HepG2 (cell line): ENCODE data around the gene OVCH1. TPM values are rescaled to one million over a fixed set of nuclear protein-coding genes. Genes with fewer than 3 reads are reported as not detected.

Source experiments
- AFF4 ChIP-seq: sonication (generic); formaldehyde crosslinking; IDR thresholded peaks from 2 replicates; pipeline ENCODE4 v1.4.0; 2020; ENCODE audit warnings: missing genetic modification reagents
- ARHGAP35 ChIP-seq: sonication (generic); formaldehyde crosslinking; IDR thresholded peaks from 2 replicates; pipeline ENCODE4 v1.9.0; 2022; ENCODE audit warnings: mild to moderate bottlenecking, inconsistent platforms, moderate library complexity, missing genetic modification reagents, borderline replicate concordance
- ATF1 ChIP-seq: IDR thresholded peaks from 2 replicates; pipeline ENCODE4 v1.6.1; 2016; ENCODE audit warnings: mild to moderate bottlenecking, control low read depth
- ATF5 ChIP-seq: sonication (generic); formaldehyde crosslinking; IDR thresholded peaks from 2 replicates; pipeline ENCODE4 v1.4.0; 2020; ENCODE audit warnings: mild to moderate bottlenecking, low read depth, missing genetic modification reagents
- CEBPG ChIP-seq: IDR thresholded peaks from 2 replicates; pipeline ENCODE4 v1.6.1; 2016
- ELF4 ChIP-seq: sonication (generic); formaldehyde crosslinking; IDR thresholded peaks from 2 replicates; pipeline ENCODE4 v1.5.0; 2020; ENCODE audit warnings: missing genetic modification reagents, mild to moderate bottlenecking, moderate library complexity, borderline replicate concordance
- GFI1 ChIP-seq: sonication (generic); formaldehyde crosslinking; IDR thresholded peaks from 2 replicates; pipeline ENCODE4 v1.5.0; 2020; ENCODE audit warnings: missing genetic modification reagents, mild to moderate bottlenecking, borderline replicate concordance
- HMG20B ChIP-seq: conservative IDR thresholded peaks from 2 replicates; pipeline ENCODE4 v1.6.1; 2016; ENCODE audit warnings: missing genetic modification reagents, missing compliant biosample characterization
- NFE2L1 ChIP-seq: sonication (generic); formaldehyde crosslinking; IDR thresholded peaks from 2 replicates; pipeline ENCODE4 v1.4.0; 2020; ENCODE audit warnings: missing genetic modification reagents, mild to moderate bottlenecking, borderline replicate concordance
- PHF8 ChIP-seq: sonication (generic); formaldehyde crosslinking; IDR thresholded peaks from 2 replicates; pipeline ENCODE4 v1.5.0; 2020; ENCODE audit warnings: missing genetic modification reagents
- REL ChIP-seq: sonication (generic); formaldehyde crosslinking; conservative IDR thresholded peaks from 2 replicates; pipeline ENCODE4 v1.8.0; 2022; ENCODE audit warnings: mild to moderate bottlenecking, missing genetic modification reagents, moderate library complexity
- SAFB2 ChIP-seq: sonication (generic); formaldehyde crosslinking; IDR thresholded peaks from 2 replicates; pipeline ENCODE4 v1.5.1; 2020; ENCODE audit warnings: missing genetic modification reagents, low read depth, mild to moderate bottlenecking, borderline replicate concordance
- SALL1 ChIP-seq: sonication (generic); formaldehyde crosslinking; IDR thresholded peaks from 2 replicates; pipeline ENCODE4 v1.8.0; 2022; ENCODE audit warnings: mild to moderate bottlenecking, missing genetic modification reagents
- SP5 ChIP-seq: IDR thresholded peaks from 2 replicates; pipeline ENCODE4 v1.6.1; 2016; ENCODE audit warnings: low read depth, borderline replicate concordance
- THAP8 ChIP-seq: sonication (generic); formaldehyde crosslinking; IDR thresholded peaks from 2 replicates; pipeline ENCODE4 v1.5.1; 2020; ENCODE audit warnings: missing genetic modification reagents, mild to moderate bottlenecking, borderline replicate concordance
- ZNF616 ChIP-seq: sonication (generic); formaldehyde crosslinking; IDR thresholded peaks from 2 replicates; pipeline ENCODE4 v1.5.0; 2020; ENCODE audit warnings: low read depth, mild to moderate bottlenecking, missing genetic modification reagents
- ZNF687 ChIP-seq: sonication (generic); formaldehyde crosslinking; IDR thresholded peaks from 2 replicates; pipeline ENCODE4 v1.5.1; 2020; ENCODE audit warnings: mild to moderate bottlenecking, missing genetic modification reagents, moderate library complexity
- ZNF841 ChIP-seq: sonication (generic); formaldehyde crosslinking; IDR thresholded peaks from 2 replicates; pipeline ENCODE4 v1.8.1; 2023; ENCODE audit warnings: missing genetic modification reagents, borderline replicate concordance
- ZSCAN25 ChIP-seq: sonication (generic); formaldehyde crosslinking; IDR thresholded peaks from 2 replicates; pipeline ENCODE4 v1.8.0; 2022; ENCODE audit warnings: mild to moderate bottlenecking, missing genetic modification reagents
- polyA plus RNA-seq, 8 experiments: library from polyadenylated mRNA; depleted of rRNA in 3 of 8; stranded (reverse) in 7 of 8; unstranded in 1 of 8; fragments of >200 nt; fragmentation: Illumina TruSeq in 4 of 8; extraction: Trizol in 4 of 8; gene quantifications; 2 replicates each; pipeline versions ENCODE4 v1.2.1 to v1.2.3, GENCODE V29; 2011 to 2016; ENCODE audit warnings: low read depth in 4 of 8, missing spikeins in 1 of 8, mixed read lengths in 1 of 8; ENCODE audit not compliant: insufficient read depth in 1 of 8
- total RNA-seq, 5 experiments: library from RNA; depleted of rRNA; stranded (reverse); fragments of >200 nt; fragmentation: Illumina TruSeq; extraction: Trizol; gene quantifications; 2 replicates each; pipeline ENCODE4 v1.2.3, GENCODE V29; 2016; ENCODE audit warnings: low read depth in 1 of 5

The OVCH1 gene
- total and polyA plus RNA-seq, 2 of the 13 experiments (the other 11 are each of a cell fraction or from before 2014, with no cell fraction given) = not detected

GRCh38 chr12:29380536-29381523 is 116.7 kb downstream of the OVCH1 start, which contains the start of gene ERGIC2 (continued):
- TF ChIP-seq ZNF687 (peak; percentile 63), ZNF841 (CRISPR knock-in tag) (no peak), HMG20B (no peak), REL (CRISPR knock-in tag) (no peak), GFI1 (CRISPR knock-in tag) (peak; percentile 42; the same call in 1 of the 2 replicates), ARHGAP35 (CRISPR knock-in tag) (no peak), AFF4 (CRISPR knock-in tag) (no peak), CEBPG (CRISPR knock-in tag) (peak; percentile 43; the same call in 1 of the 2 replicates), SAFB2 (CRISPR knock-in tag) (peak; percentile 60; the same call in 1 of the 2 replicates), PHF8 (CRISPR knock-in tag) (peak; percentile 72), ZNF616 (CRISPR knock-in tag) (0 out of 2 replicates have a peak, but pooled peaks have one; percentile 16), SALL1 (CRISPR knock-in tag) (peak; percentile 41; the same call in 1 of the 2 replicates), ATF5 (CRISPR knock-in tag) (no peak), ELF4 (CRISPR knock-in tag) (peak; percentile 55; the same call in 1 of the 2 replicates), SP5 (no peak; the same call in 1 of the 2 replicates), NFE2L1 (no peak), THAP8 (no peak), ATF1 (peak; percentile 95), ZSCAN25 (CRISPR knock-in tag) (no peak)
